ENCODE data around the gene TMEM209.
A peak's percentile ranks its signal among the peaks of the same experiment; 100 is the strongest.
"Not testable (repeated sequence)": the region's sequence is repeated elsewhere in the genome, so short reads cannot be mapped to it uniquely, and the experiment has no call there.

The TMEM209 gene

DNA sequence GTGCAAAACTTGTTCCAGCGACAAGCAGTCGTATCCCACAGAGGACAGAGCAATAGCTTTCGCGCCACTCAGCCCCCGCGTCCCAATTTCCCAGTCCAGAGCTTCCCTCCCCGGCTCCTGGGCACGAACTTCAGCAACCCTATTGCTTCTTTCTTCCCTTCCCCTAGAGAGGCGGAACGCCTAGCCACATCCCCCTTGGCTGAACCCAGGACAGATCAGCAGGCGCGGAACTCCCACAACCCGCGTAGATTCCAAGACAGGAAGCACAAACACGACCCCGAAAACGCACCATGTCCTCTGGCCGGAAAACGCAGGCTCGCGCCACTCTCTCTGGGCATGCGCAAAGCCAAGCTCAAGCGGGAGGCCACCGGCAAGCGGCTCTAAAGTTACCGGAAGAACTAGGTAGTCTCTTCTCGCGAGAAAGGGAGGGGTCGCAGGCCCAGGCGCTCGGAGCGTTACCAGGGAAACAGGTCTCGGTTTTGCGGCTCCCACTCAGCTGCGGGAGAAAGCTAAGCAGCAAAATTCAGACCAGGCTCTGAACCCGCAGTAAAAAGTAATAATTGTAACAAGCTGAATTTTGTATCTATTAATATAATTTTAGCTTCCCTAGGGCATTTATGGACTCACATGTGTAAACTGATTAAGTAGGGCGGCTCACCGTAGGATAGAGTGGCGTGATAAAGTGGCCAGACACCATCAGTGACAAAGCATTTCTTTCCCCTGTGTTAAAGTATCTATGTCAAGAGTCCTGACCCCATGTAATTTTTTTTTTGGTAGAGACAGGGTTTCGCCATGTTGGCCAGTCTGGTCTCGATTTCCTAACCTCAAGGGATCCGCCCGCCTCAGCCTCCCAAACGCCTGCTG is at the start of gene TMEM209:
Gene TMEM209 (minus strand): TSS at position 323 of the 864 bp plus-strand sequence. CDS start 31 bp downstream, at position 292.
- peak; percentile 99 for DNase-seq

- DNase-seq, result no peak
These were observed 49.3 kb upstream of the TMEM209 start for GRCh38 chr7:130254555-130254954.

DNA sequence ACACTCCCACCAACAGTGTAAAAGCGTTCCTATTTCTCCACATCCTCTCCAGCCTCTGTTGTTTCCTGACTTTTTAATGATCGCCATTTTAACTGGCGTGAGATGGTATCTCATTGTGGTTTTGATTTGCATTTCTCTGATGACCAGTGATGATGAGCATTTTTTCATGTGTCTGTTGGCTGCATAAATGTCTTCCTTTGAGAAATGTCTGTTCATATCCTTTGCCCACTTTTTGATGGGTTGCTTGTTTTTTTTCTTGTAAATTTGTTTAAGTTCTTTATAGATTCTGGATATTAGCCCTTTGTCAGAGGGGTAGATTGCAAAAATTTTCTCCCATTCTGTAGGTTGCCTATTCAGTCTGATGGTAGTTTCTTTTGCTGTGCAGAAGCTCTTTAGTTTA is 44.4 kb upstream of the TMEM209 start:
- DNase-seq, result not testable (repeated sequence)

DNA sequence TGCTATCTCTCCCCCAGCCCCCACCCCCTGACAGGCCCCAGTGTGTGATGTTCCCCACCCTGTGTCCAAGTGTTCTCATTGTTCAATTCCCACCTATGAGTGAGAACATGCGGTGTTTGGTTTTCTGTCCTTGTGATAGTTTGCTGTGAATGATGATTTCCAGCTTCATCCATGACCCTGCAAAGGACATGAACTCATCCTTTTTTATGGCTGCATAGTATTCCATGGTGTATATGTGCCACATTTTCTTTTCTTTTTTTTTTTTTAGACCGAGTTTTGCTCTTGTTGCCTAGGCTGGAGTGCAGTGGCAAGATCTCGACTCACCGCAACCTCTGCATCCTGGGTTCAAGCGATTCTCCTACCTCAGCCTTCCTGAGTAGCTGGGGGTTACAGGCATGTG is 43.6 kb upstream of the TMEM209 start:
- not testable (repeated sequence) for DNase-seq

DNA sequence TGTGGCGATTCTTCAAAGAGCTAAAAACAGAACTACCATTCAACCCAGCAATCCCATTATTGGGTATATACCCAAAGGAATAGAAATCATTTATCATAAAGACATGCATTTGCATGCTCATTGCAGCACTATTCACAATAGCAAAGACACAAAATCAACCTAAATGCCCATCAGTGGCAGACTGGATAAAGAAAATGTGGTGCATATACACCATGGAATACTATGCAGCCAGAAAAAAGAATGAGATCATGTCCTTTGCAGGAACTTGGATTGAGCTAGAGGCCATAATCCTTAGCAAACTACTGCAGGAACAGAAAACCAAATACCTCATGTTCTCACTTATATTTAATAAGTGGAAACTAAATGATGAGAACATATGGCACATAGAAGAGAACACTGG is 41.3 kb upstream of the TMEM209 start:
- not testable (repeated sequence) for DNase-seq

- peak; percentile 75 for DNase-seq
These were observed 38.3 kb upstream of the TMEM209 start for GRCh38 chr7:130243486-130243885.

DNA sequence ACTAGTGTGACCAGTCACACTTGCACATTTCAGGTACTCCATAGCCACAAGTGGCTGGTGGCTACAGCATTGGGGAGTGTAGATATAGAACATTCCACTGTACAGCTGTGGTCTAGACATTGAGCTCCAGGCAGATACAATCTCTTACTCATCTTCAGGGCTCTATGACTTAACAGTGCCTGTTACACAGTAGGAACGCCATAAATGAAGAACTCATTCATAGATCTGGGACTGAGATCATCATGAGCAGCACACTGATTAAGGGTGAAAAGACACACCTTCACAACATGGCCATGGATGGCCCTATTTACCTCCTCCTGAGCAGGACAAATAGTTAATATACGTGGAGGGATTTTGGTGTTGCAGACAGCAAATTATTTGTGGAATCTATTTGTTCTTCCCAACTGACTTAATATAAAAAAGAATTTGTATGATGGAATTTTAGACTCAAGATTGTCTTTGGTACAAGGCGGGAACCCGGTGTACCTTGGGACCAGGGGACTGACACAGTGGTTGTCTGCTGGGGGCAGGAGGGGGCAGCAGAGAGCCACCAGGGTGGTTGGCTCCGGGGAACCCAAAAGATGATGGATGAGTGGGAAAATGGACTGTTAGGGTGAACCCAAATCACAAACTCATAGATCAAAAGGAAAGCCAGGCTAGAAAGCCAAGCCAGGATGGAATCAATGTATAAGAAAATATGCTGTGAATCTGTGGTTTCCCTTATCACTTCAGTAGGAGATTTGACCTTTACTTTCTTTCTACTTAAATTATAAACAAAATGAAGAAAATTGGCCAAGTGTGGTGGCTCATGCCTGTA is 37.2 kb upstream of the TMEM209 start:
- peak; percentile 62 for DNase-seq

- no peak for DNase-seq
These were observed 35.0 kb upstream of the TMEM209 start for GRCh38 chr7:130240240-130240639.

DNA sequence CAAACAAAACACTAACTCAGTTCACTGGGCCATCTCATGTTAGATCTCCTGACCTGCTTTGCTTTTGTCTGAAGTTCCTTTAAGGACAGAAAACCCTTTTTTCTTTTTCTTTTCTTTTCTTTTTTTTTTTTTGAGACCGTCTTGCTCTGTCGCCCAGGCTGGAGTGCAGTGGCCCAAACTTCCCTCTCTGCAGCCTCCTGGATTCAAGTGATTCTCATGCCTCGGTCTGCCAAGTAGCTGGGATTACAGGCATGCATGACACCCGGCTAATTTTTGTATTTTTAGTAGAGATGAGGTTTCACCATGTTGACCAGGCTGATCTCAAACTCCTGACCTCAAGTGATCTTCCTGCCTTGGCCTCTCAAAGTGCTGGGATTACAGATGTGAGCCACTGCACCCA is 31.2 kb upstream of the TMEM209 start:
- not testable (repeated sequence) for DNase-seq

DNA sequence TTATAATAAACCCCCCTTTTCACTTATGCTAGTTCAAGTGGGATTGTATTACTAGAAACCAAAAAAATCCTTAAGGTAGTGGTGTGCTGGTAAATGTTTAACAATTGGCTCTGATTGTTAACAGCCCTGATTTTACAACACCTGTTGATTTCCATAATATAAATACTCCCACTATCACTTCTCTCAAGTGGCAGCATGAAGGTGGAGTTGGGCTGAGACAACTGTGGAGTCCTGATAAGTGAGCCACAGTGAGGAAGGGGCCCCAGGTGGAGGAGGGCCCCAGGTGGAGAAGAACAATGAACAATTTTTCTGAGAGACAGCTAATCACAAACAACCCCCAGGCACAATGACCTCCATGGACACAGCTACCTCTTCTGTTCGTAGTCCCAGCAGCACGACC is 28.9 kb upstream of the TMEM209 start:
- no peak for DNase-seq

DNA sequence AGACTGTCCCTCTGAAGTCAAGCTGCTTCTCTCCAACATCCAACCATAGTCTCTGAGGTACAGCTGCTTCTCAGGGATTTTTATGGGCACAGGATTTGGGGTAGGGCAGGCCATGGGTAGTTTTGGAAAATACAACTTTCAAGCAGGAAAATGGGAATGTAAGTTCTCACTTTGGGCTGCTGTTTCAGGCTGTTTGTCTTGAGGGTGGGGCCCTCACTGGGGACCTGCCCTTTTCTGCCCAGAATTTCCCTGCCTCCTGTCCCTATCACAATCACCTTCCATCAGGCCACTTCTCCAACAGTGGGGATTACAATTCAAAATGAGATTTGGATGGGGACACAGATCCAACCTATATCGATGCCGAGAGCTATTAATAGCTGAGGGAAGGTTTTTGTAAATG is 27.0 kb upstream of the TMEM209 start:
- no peak for DNase-seq

GRCh38 chr7:130231792-130232191 is 26.6 kb upstream of the TMEM209 start:
- DNase-seq, result no peak

DNA sequence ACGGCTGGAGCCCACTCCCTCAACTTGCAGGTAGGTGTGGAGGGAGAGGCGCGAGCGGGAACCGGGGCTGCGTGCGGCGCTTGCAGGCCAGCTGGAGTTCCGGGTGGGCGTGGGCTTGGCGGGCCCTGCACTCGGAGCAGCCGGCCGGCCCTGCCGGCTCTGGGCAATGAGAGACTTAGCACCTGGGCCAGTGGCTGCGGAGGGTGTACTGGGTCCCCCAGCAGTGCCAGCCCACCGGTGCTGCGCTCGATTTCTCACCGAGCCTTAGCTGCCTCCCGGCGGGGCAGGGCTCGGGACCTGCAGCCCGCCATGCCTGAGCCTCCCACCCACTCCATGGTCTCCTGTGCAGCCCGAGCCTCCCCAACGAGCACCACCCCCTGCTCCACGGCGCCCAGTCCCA is 24.8 kb upstream of the TMEM209 start:
- DNase-seq, result not testable (repeated sequence)

DNA sequence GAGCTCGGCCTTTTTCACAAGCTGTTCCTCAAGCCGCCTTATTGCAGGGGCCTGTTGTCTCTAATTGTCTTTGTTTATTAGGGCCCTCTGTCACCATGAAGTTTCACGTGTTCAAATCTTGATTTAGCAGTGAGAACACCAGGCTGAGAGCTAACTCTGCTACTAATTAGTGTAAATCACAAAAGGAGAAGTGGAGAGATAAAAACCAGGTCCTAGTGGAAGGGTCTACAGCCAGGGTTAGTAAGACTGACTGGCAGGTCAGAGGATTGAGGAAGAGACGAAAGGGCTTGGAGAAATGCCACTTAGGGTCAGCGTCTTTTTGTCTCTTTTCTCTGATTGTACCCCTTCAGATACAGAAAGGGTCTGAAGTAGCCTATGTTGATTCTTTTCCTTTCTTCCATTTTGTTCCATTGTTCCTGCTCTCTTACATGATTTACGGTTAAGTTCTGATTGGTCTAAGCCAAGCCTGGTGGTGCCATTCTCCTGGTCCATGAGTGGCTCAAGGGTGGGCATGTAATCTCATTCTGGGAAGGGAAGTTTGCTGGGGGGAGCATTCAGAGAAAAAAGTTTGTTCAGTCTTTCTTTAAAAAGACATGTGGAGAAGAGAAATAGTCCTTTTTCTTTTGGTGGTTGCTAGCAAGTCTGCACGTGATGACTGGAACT is 23.8 kb upstream of the TMEM209 start:
- no peak for DNase-seq

DNA sequence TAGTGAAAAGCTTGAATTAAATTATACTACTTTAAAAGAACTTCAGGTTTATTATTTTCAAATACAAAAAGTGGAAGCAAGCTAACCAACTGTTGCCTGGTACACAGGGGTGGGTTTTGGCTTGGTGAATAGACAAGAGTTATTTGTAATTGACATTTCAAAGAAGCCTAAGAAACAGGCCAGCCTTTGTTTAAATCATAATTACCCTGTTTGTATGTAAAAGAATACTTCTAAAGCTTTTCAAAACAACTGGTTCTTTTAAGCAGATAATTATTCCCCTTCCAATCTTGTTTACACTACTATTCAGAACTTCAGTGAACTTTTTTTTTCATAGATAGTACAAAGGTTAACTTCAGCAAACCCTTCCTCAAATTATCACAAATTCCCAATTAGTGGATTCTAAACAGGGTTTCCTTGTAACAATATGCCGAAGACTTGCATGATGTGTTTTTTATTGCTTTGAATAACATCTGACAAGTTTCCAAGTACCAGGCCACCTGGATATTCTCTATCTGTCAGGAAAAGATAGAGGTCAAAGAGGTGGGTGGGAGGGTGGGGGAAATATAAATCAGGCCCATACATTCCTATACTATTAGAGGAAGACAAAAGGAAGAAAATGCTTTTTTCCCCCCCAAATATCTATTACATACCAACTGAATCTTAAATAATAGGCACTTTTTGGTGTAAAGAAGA is 22.8 kb upstream of the TMEM209 start:
- DNase-seq, result no peak

- DNase-seq, result no peak
These were observed 21.1 kb upstream of the TMEM209 start for GRCh38 chr7:130226333-130226732.

DNA sequence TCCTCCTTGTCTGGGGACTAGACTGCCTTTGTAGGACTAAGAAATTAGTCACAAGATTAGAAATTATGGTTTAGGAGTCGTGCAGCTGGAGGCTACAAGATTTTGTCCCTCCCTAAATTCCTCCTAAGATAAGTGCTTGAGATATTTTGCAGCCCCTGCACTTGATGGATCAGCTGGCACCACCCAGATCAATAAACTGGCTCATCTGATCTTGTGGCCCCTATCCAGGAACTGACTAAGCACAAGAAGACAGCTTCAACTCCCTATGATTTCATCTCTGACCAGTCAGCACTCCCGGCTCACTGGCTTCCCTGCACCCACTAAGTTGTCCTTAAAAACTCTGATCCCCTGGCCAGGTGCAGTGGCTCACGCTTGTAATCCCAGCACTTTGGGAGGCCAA is 19.7 kb upstream of the TMEM209 start:
- DNase-seq, result not testable (repeated sequence)

GRCh38 chr7:130224210-130224609 is 19.0 kb upstream of the TMEM209 start:
- DNase-seq, result no peak

DNA sequence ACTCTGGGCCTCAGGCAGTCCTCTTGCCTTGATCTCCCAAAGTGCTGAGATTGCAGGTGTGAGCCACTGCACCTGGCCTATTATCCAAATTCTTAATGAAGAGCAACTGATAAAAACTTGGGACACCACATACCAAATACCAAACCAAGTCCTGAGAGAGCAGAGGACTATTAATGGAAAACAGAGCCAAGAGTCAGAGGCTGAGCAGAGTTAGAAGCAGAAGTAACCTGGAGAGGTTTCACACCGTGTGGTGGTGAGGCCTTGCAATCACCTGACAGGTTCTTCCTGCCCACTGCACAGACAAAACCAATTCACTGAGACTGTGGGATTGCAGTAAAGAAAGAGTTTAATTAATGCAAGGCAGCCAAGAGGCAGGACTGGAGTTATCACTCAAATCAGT is 18.4 kb upstream of the TMEM209 start:
- no peak for DNase-seq

DNA sequence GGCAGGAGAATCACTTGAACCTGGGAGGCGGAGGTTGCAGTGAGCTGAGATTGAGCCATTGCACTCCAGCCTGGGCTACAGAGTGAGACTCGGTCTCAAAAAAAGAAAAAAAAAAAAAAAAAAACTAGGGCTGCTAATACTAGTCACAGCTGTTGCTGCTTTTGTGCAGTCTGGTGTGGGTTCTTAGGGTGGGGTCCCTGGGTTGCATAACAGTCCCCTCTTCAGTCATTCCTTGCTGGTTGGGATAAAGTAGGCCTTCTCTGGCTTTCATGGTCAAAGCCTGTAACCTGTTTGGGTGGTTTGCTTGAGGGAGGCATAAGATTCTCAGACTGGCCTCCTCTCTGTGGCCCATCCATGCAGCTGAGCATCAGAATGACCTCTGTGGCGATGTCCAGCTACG is 16.5 kb upstream of the TMEM209 start:
- DNase-seq, result no peak

DNA sequence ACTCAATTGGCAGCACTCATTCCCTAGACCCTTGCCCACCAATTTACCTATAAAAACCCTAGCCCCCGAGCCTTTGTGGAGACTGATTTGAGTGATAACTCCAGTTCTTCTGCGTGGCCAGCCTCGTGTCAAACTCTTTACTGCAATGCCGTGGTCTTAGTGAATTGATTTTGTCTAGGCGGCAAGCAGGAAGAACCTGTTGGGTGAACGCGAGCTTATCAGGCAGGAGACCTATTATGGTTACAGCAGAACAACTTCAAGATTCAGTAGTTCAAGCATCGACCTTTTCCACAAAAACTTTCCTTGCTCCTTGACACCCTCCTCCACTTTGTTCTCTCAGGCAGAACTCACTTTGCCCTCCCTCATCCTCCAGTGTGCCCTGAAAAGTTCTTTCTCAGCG is 14.7 kb upstream of the TMEM209 start:
- DNase-seq, result no peak

DNA sequence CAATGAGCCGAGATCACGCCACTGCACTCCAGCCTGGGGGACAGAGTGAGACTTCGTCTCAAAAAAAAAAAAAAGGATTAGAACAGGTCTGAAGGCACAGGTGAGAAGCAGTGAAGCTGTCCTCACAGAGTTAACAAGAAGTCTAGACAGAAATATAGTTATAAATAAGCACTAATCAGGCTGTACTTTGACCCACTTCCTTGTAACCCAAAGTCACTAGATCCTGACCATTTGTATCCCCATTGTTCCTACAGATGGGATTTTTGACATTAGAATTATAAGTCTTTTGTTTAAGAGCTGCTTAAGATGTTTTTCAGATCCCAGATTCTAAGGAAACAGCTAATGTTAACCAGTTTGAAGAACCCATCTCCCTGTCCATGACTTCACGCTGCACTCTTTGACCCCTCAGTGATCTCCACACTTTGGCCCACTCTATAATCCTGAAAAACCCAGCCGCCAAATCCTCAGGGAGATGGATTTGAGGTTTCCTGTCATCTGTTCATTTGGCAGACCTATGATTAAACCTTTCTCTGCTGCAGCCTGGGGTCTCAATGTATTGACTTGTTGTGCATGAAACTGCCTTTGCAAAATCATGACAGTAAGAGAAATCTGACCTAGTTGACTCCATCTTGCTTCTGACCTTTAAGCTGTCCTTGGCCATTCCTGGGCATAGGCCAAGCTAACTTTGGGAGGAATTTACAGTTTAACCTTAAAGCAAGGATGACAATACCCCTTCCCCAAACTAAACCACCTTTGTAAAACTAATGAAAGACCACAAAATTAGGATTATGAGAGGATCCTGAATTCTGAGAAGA is 13.8 kb upstream of the TMEM209 start:
- DNase-seq, result no peak
